ENCODE data around the gene HNRNPUL2.

DNA sequence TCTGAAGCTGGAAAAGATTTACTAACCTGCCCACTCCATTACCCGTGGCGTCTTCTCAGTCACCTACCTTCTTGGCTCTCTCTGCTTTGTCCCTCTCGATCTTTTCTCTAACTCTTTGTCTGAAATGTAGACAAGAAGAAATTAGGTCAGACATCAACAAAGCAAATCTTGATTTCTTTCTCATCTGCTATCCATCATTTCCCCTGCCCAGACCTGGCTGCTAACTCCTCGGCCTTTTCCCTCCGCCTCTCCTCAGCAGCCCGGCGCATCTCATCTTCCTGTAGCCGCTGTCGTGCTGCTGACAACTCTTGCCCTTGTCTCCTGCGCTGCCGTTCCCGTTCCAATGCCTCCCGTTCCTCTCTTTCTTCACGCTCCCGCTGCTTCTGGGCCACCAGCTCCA is 49.5 kb downstream of the HNRNPUL2 start:
- TF ChIP-seq, protein P1, sequence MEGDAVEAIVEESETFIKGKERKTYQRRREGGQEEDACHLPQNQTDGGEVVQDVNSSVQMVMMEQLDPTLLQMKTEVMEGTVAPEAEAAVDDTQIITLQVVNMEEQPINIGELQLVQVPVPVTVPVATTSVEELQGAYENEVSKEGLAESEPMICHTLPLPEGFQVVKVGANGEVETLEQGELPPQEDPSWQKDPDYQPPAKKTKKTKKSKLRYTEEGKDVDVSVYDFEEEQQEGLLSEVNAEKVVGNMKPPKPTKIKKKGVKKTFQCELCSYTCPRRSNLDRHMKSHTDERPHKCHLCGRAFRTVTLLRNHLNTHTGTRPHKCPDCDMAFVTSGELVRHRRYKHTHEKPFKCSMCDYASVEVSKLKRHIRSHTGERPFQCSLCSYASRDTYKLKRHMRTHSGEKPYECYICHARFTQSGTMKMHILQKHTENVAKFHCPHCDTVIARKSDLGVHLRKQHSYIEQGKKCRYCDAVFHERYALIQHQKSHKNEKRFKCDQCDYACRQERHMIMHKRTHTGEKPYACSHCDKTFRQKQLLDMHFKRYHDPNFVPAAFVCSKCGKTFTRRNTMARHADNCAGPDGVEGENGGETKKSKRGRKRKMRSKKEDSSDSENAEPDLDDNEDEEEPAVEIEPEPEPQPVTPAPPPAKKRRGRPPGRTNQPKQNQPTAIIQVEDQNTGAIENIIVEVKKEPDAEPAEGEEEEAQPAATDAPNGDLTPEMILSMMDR (conservative IDR thresholded peaks at IDR 0.05; ENCODE audit: low read depth, low read length), result no peak
- TF ChIP-seq BHLHE40 (IDR thresholded peaks at IDR 0.05; ENCODE audit: low read depth, low read length) (no peak), RAD21 (IDR thresholded peaks at IDR 0.05; ENCODE audit: low read length) (no peak), CEBPB (IDR thresholded peaks at IDR 0.05; ENCODE audit: low read depth, low read length) (no peak), RFX5 (IDR thresholded peaks at IDR 0.05; ENCODE audit: low read depth, low read length) (no peak), MXI1 (IDR thresholded peaks at IDR 0.05; ENCODE audit: borderline replicate concordance, low read depth, low read length) (no peak), POLR2A (IDR thresholded peaks at IDR 0.05; ENCODE audit: low read depth, low read length) (no peak), MAFK (IDR thresholded peaks at IDR 0.05; ENCODE audit: low read depth, low read length) (no peak)
- TF ChIP-seq, protein P2, sequence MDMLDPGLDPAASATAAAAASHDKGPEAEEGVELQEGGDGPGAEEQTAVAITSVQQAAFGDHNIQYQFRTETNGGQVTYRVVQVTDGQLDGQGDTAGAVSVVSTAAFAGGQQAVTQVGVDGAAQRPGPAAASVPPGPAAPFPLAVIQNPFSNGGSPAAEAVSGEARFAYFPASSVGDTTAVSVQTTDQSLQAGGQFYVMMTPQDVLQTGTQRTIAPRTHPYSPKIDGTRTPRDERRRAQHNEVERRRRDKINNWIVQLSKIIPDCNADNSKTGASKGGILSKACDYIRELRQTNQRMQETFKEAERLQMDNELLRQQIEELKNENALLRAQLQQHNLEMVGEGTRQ (IDR thresholded peaks at IDR 0.05; ENCODE audit: low read depth, low read length), result no peak
- TF ChIP-seq, protein P3, sequence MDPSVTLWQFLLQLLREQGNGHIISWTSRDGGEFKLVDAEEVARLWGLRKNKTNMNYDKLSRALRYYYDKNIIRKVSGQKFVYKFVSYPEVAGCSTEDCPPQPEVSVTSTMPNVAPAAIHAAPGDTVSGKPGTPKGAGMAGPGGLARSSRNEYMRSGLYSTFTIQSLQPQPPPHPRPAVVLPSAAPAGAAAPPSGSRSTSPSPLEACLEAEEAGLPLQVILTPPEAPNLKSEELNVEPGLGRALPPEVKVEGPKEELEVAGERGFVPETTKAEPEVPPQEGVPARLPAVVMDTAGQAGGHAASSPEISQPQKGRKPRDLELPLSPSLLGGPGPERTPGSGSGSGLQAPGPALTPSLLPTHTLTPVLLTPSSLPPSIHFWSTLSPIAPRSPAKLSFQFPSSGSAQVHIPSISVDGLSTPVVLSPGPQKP (IDR thresholded peaks at IDR 0.05; ENCODE audit: borderline replicate concordance, low read depth, low read length), result no peak

Data from IMR-90 (cell line).